Measurements from ENCODE around the gene ITGAD. TPM values are rescaled to one million over a fixed set of nuclear protein-coding genes. Genes with fewer than 3 reads are reported as not detected.

Gene ITGAD
- total RNA-seq, 1 experiment from 2014 or later = not detected

DNA sequence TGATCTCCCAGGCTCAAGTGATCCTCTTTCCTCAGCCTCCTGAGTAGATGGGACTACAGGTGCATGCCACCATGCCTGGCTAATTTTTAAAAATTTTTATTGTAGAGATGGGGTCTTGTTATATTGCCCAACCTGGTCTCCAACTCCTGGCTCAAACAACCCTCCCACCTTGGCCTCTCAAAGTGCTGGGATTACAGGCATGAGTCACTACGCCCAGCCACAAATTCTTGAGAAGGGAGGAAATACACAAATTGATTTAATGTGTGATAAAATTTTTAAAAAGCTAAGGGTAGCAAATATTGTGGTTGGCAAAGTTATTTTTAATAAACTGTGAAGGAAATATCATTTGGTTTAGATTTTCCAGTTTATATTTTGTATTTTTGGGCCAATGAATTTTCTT, 9.6 kb downstream of the ITGAD start:
- TF ChIP-seq, protein P1, sequence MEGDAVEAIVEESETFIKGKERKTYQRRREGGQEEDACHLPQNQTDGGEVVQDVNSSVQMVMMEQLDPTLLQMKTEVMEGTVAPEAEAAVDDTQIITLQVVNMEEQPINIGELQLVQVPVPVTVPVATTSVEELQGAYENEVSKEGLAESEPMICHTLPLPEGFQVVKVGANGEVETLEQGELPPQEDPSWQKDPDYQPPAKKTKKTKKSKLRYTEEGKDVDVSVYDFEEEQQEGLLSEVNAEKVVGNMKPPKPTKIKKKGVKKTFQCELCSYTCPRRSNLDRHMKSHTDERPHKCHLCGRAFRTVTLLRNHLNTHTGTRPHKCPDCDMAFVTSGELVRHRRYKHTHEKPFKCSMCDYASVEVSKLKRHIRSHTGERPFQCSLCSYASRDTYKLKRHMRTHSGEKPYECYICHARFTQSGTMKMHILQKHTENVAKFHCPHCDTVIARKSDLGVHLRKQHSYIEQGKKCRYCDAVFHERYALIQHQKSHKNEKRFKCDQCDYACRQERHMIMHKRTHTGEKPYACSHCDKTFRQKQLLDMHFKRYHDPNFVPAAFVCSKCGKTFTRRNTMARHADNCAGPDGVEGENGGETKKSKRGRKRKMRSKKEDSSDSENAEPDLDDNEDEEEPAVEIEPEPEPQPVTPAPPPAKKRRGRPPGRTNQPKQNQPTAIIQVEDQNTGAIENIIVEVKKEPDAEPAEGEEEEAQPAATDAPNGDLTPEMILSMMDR (conservative IDR thresholded peaks at IDR 0.05; ENCODE audit: low read depth, low read length) = no peak
- no peak for TF ChIP-seq EZH2 (IDR thresholded peaks at IDR 0.05; ENCODE audit: borderline replicate concordance, low read depth, low read length, poor library complexity, severe bottlenecking)
- POLR2A ChIA-PET (ENCODE audit: low non-redundant PET) = no interaction called here
- DNase-seq (ENCODE audit: low spot score) = no peak

DNA sequence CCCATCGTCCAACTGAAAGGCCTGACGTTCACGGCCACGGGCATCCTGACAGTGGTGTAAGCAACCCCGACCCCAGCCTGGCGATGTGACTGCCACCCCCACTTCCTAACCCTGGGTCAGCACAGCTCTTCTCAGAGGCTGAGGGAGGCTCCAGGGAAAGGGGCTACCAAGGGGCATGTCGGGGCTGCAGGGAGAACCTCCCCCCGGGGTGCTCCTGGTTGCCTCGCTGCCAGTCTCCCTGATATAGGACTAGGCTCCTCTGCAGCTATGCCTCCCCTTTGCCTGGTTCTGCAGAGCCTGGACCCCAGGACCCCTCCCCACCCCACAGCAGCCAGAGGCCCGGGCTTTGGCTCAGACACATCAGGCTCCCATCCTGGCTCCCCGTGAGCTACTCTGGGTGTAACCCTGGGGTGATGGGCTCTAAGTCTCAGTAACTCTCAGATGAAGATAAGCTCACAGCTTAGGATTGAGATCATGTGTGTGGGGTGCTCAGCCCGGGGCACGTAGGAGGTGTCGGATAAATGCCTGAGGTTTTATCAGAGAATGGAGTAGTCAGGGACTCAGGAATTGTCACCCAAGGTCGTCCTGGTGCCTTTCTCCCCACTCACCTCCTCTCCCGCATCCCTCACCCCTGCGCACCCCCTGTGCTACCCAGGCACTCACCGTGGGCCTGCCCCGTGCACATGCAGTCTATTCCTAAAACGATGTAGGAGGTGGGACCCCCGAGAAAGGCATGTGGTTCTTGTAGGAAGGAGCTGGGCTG, 10.6 kb downstream of the ITGAD start:
- no peaks in the 10 kb centered on the region for H3K9me3 ChIP-seq (ENCODE audit: low read depth, low read length, poor library complexity, severe bottlenecking)
- CTCF ChIA-PET = no interaction called here

More for the DNA sequence above, 9.6 kb downstream of the ITGAD start:
- Histone ChIP-seq H3K4me3 (ENCODE audit: low read depth, low read length, poor library complexity, severe bottlenecking) (no peak overlapping the region), H3K27ac (ENCODE audit: low read depth, low read length, poor library complexity, severe bottlenecking) (no peak overlapping the region), H3K4me1 (ENCODE audit: insufficient read depth, low read length, poor library complexity, severe bottlenecking) (no peaks in the 10 kb centered on the region), H3K27me3 (replicated peaks; ENCODE audit: insufficient read depth, low read depth, low read length, poor library complexity) (no peaks in the 10 kb centered on the region), H3K9me3 (ENCODE audit: low read depth, low read length, poor library complexity, severe bottlenecking) (no peaks in the 10 kb centered on the region), H3K36me3 (ENCODE audit: insufficient read depth, low read length, poor library complexity, severe bottlenecking) (no peaks in the 10 kb centered on the region)
- intact Hi-C loops (cut with micrococcal nuclease; ENCODE audit: unreplicated experiment) = no loop called here
- CTCF ChIA-PET = no interaction called here
- no TSS peak for BruUV-seq (replicated peaks)

DNA sequence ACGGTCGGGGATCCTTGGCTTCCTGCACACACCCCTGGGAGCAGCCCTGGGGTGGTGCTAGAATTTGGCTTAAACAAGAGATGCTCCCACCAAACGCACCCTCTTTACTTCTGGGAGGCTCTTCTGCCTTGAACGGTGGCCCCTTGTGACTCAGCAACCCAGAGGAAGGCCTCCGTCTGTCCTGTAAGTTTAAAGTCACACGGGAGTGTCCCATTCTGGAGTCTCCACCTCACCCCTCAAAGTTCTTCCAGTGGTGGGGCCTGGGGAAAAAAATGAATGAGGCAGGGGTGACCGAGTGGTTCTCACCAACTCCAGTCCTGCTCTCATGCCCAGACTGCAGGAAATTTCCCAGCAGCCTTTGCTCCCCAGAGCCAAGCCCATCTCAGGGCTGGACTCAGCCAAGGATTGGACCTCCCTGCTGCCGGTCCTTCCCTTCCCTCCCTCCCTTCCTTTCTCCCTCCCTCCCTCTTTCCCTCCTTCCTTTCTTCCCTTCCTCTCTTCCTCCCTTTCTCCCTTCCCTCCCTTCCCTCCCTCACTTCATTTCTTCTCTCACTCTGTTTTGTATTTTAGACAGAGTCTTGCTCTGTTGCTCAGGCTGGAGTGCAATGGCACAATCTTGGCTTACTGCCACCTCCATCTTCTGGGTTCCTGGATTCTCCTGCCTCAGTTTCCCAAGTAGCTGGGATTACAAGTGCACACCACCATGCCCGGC, 11.4 kb downstream of the ITGAD start:
- DNase-seq (ENCODE audit: low spot score) = peak; percentile 55
- BruUV-seq (replicated peaks) = no TSS peak
- intact Hi-C loops (cut with micrococcal nuclease; ENCODE audit: unreplicated experiment) = no loop called here
- no peak overlapping the region for H3K27ac ChIP-seq (ENCODE audit: low read depth, low read length, poor library complexity, severe bottlenecking)
- H3K27me3 ChIP-seq (replicated peaks; ENCODE audit: insufficient read depth, low read depth, low read length, poor library complexity) = no peaks in the 10 kb centered on the region
- H3K4me1 ChIP-seq (ENCODE audit: insufficient read depth, low read length, poor library complexity, severe bottlenecking) = no peaks in the 10 kb centered on the region
- ChIA-PET POLR2A (ENCODE audit: low non-redundant PET) (no interaction called here), CTCF (no interaction called here)
- H3K9me3 ChIP-seq (ENCODE audit: low read depth, low read length, poor library complexity, severe bottlenecking) = no peaks in the 10 kb centered on the region
- TF ChIP-seq, protein P1 (conservative IDR thresholded peaks at IDR 0.05; ENCODE audit: low read depth, low read length) = no peak
- no peak for TF ChIP-seq EZH2 (IDR thresholded peaks at IDR 0.05; ENCODE audit: borderline replicate concordance, low read depth, low read length, poor library complexity, severe bottlenecking)
- no peaks in the 10 kb centered on the region for H3K36me3 ChIP-seq (ENCODE audit: insufficient read depth, low read length, poor library complexity, severe bottlenecking)
- peak overlapping the region; percentile 37 for H3K4me3 ChIP-seq (ENCODE audit: low read depth, low read length, poor library complexity, severe bottlenecking)

More for the DNA sequence above, 10.6 kb downstream of the ITGAD start:
- TSS peak; percentile 54 for BruUV-seq (replicated peaks)
- DNase-seq (ENCODE audit: low spot score) = no peak
- intact Hi-C loops (cut with micrococcal nuclease; ENCODE audit: unreplicated experiment) = no loop called here
- Histone ChIP-seq H3K4me3 (ENCODE audit: low read depth, low read length, poor library complexity, severe bottlenecking) (peak overlapping the region; percentile 37), H3K4me1 (ENCODE audit: insufficient read depth, low read length, poor library complexity, severe bottlenecking) (no peaks in the 10 kb centered on the region), H3K27me3 (replicated peaks; ENCODE audit: insufficient read depth, low read depth, low read length, poor library complexity) (no peaks in the 10 kb centered on the region), H3K36me3 (ENCODE audit: insufficient read depth, low read length, poor library complexity, severe bottlenecking) (no peaks in the 10 kb centered on the region), H3K27ac (ENCODE audit: low read depth, low read length, poor library complexity, severe bottlenecking) (no peak overlapping the region)
- POLR2A ChIA-PET (ENCODE audit: low non-redundant PET) = no interaction called here
- TF ChIP-seq, protein P1 (conservative IDR thresholded peaks at IDR 0.05; ENCODE audit: low read depth, low read length) = no peak
- no peak for TF ChIP-seq EZH2 (IDR thresholded peaks at IDR 0.05; ENCODE audit: borderline replicate concordance, low read depth, low read length, poor library complexity, severe bottlenecking)

Measured in A673 (cell line).